NCI-H748 (cell line): Measurements from ENCODE around the gene POLD3.
A peak's percentile ranks its signal among the peaks of the same experiment; 100 is the strongest.
"Not testable (repeated sequence)": the region's sequence is repeated elsewhere in the genome, so short reads cannot be mapped to it uniquely, and the experiment has no call there.

Experiments
- DNase-seq: peaks from one replicate; lab custom pipeline; 2025; ENCODE audit not compliant: unreplicated experiment; lab: John Stamatoyannopoulos, UW

The POLD3 gene

GRCh38 chr11:74581954-74582547 lies 10.3 kb upstream of the POLD3 start:
- no peak for DNase-seq

GRCh38 chr11:74583024-74583624 lies 9.3 kb upstream of the POLD3 start:
- no peak for DNase-seq

DNA sequence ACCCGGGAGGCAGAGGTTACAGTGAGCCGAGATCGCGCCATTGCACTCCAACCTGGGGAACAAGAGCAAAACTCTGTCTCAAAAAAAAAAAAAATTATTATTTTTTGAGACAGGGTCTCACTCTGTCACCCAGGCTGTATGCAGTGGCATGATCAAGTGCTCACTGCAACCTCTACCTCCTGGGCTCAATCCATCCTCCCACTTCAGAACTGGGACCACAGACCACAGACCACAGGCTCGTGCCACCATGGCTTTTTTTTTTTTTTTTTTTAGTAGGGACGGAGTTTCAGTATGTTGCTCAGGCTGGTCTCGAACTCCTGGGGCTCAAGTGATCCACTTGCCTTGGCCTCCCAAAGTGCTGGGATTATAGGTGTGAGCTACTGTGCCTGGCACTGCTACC lies 1.9 kb upstream of the POLD3 start:
- not testable (repeated sequence) for DNase-seq

DNA sequence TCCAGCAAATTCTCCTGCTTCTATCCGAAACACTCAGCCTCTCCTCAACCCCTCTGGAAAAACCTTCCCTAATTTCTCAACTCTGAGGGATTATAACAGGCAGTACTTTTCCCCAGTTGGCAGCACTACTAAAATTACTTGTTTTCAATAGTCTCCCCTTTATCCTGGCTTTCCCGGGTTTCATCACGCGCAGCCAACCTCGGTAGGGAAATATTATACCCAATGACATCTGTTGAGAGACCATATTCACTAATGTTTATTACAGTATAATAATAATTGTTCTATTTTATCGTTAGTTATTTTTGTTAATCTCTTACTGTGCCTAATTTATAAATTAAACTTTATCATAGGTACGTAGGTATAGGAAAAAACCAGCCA lies 330 bp upstream of the POLD3 start:
- peak; percentile 56 for DNase-seq

- no peak for DNase-seq
Observed at GRCh38 chr11:74593463-74593862, 1.1 kb downstream of the POLD3 start.

- no peak for DNase-seq
Observed at GRCh38 chr11:74602637-74603556, 10.5 kb downstream of the POLD3 start.

DNA sequence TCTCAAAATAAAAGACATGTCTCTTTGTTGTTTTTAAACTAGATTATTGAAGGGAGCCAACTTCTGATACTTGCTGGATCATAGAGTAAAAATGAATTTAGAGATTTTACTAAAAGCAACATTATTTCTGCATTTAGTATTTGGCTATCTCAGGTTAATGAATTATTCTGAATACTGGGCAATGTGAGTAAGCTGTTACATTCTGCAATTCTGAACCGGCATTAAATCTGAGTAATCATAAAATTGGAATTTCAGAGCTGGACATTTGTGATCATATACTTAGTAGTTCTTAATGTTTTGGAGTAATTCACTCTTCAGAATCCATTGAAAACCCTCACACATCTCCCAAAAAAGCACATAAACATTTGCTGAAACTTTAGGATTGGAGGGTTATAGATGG lies 11.5 kb downstream of the POLD3 start:
- DNase-seq = no peak

DNA sequence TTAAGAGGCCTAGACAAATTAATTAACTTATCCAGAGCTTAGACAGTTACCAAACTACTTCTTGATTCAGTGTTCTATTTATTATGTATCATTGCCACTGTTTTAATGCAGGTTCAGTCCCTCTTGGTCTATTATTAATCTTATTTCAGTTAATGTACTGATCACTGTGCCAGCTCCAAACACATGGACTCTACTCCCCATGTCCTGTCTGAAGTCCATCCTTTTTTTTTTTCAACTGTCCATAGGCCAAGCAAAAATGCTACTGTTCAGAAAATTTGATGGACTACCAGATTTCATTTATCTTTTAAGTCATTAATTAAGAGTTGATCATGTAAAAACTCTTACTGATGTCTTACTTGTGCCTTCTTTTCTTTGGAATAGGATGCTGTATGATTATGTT lies 11.9 kb downstream of the POLD3 start:
- DNase-seq = no peak

GRCh38 chr11:74605403-74605802 lies 13.0 kb downstream of the POLD3 start:
- DNase-seq = no peak

DNA sequence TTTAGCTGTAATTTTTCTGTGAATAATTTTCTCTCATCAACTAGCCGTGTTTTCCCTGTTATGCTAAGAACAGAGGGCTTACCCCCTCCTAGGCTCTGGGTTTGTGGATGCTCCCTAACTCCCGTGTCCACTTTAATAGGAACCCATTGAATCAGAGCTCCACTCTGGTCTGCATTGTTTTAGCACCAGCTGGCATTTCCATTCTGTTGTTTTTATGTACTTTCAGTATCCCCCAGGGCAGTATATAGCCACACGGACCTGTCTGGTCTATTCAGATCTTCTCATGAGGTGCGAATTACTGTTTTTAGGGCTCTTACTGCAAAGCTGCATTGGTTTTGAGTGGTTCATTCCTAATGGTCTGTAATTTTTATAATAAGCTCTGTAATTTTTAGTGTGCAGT lies 16.0 kb downstream of the POLD3 start:
- DNase-seq = no peak

- peak; percentile 14 for DNase-seq
Observed at GRCh38 chr11:74611369-74611861, 19.0 kb downstream of the POLD3 start.

DNA sequence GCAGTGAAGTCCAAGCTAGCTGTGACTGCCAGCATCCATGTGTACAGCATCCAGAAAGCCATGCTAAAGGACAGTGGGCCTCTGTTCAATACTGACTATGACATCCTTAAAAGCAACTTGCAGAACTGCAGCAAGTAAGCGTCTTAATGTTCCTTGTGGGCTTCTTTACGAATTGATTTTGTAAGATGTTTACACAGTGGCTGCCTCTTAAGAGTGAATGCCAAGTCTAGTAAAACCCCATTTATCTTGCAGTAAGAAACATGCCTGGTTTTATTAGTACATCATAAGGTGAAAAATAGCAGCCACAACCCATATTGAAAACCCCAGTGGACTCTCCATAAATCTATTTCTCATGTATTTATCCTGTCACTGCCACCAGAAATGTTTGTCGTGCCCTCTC lies 20.5 kb downstream of the POLD3 start:
- no peak for DNase-seq

GRCh38 chr11:74615311-74615710 lies 22.9 kb downstream of the POLD3 start:
- no peak for DNase-seq

DNA sequence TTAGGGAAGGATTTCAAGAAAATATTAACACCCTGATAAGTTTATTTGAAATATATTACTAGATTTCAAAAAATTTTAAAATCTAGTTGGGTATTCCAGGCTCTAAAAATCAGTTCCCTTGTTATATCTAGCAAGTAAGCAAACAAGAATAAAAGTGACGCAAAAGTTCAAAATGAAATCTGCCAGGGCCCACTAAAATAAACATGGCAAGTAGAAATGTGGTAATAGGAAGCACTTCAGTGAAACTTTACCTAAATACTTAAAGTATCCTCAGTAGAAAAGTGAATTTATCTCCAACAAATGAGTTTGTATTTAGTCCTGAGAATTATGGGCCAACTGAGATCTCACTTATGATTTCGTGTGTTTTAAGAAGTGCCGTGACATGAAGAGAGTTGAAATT lies 23.6 kb downstream of the POLD3 start:
- DNase-seq = no peak

DNA sequence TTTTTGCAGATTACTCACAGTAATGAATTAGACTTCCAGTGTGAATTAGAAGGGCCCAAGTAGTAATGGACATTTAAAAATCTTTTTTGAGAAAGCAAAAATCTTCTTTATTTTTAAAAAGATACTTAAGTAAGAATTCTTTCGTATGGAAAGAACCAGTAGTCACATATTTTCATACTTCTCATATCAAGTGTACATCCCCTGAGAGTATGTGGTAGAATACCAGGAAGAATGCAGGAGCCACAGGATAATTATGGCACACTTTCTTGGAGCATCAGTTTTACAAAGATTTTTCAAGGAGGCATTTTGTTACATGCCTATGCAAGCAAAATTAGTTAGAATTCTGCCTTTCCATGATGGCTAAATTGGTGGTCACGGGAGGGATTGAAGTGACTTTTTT lies 28.1 kb downstream of the POLD3 start:
- DNase-seq = no peak

GRCh38 chr11:74626130-74626529 lies 33.7 kb downstream of the POLD3 start:
- no peak for DNase-seq

GRCh38 chr11:74626604-74627003 lies 34.2 kb downstream of the POLD3 start:
- no peak for DNase-seq

DNA sequence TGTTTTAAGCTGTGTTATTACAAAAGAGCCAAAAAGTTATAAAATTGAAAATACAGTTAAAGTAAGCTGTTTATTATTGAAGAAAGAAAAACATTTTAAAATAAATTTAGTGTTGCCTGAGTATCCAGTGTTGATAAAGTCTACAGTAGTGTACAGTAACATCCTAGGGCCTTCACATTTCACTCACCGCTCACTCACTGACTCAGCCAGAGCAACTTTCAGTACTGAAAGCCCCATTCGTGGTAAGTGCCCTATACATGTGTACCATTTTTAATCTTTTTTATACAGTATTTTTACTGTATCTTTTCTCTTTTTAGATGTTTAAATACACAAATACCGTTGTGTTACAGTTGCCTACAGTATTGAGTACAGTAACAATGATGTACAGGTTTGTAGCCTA lies 35.0 kb downstream of the POLD3 start:
- DNase-seq = no peak

DNA sequence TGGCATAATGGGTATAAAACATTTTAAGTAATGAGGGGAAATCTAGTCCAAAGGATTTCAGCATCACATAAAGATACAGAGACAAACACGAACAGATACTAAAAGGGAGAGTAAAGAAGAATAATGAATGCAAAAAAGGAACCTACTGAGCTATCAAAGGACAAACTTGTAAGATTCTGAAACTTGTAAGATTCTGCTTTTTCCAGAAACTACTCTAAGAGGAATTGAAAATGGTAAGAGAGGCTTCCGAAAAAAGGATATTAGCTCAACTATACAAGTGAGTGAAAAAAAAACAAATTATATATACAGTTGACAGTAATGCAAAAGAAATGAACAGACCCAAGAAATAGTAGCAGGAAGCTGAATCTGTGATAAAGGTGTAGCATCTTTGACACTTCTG lies 37.7 kb downstream of the POLD3 start:
- no peak for DNase-seq

GRCh38 chr11:74633406-74634393 lies 41.3 kb downstream of the POLD3 start:
- no peak for DNase-seq

- DNase-seq = no peak
Observed at GRCh38 chr11:74634537-74634936, 42.2 kb downstream of the POLD3 start.
